ENCODE results near the gene RC3H2. TPM values are rescaled to one million over a fixed set of nuclear protein-coding genes. Genes with fewer than 3 reads are reported as not detected.
A peak's percentile ranks its signal among the peaks of the same experiment; 100 is the strongest.

Gene RC3H2
- total RNA-seq, 1 donor from 2014 or later = 74.4 TPM

DNA sequence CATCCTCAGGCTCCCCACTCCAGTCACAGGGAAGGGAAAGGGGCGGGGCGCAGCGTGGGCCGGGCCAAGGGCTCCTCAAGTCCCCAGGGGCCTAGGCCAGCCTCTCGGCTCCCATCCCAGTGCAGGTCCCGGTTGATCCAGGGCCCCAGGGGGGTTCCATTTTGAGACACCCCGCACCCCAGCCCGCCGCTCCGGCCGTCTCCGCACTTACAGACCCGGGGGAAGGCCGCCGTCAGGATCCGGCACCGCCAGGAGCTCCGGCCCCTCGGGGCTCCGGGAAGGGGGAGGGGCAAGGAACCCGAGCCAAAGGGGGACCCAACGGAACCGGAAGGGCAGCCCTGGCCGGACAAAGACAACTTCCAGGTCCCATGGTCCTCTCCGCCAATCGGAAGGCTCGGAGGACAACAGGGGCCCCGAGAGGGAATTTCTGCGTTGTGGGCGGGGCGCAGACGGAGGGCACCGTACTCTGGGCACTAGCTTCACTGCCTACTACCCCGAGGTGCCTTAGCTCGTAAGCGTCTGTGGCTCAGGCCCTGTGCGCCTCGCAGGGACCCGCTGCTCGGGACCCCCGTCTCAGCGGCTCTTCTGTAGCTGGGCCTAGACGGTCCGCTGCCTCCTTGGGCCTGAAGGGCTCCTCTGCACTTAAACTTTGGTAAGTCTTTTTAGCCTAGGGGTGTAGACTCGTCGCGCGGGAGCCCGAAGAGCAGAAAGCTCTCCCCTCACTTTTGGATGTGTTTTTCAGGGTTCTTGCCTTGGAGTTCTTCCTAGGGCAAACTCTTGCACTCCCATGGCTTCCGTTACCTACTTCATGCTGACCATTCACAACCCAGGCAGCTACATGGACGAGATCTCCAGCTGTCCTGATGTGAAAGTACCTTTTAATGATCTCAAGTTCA is 26.3 kb upstream of the RC3H2 start, which contains the start of gene ZBTB26:
ZBTB26 (minus strand) TSS at position 287 of the 896 bp plus-strand sequence. CDS start 11,578 bp downstream, outside the sequence.
- H3K27me3 Mint-ChIP-seq (ENCODE audit: unreplicated experiment) = no peaks in the 10 kb centered on the region
- TF ChIP-seq, protein P1, sequence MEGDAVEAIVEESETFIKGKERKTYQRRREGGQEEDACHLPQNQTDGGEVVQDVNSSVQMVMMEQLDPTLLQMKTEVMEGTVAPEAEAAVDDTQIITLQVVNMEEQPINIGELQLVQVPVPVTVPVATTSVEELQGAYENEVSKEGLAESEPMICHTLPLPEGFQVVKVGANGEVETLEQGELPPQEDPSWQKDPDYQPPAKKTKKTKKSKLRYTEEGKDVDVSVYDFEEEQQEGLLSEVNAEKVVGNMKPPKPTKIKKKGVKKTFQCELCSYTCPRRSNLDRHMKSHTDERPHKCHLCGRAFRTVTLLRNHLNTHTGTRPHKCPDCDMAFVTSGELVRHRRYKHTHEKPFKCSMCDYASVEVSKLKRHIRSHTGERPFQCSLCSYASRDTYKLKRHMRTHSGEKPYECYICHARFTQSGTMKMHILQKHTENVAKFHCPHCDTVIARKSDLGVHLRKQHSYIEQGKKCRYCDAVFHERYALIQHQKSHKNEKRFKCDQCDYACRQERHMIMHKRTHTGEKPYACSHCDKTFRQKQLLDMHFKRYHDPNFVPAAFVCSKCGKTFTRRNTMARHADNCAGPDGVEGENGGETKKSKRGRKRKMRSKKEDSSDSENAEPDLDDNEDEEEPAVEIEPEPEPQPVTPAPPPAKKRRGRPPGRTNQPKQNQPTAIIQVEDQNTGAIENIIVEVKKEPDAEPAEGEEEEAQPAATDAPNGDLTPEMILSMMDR (IDR thresholded peaks at IDR 0.05) = no peak

DNA sequence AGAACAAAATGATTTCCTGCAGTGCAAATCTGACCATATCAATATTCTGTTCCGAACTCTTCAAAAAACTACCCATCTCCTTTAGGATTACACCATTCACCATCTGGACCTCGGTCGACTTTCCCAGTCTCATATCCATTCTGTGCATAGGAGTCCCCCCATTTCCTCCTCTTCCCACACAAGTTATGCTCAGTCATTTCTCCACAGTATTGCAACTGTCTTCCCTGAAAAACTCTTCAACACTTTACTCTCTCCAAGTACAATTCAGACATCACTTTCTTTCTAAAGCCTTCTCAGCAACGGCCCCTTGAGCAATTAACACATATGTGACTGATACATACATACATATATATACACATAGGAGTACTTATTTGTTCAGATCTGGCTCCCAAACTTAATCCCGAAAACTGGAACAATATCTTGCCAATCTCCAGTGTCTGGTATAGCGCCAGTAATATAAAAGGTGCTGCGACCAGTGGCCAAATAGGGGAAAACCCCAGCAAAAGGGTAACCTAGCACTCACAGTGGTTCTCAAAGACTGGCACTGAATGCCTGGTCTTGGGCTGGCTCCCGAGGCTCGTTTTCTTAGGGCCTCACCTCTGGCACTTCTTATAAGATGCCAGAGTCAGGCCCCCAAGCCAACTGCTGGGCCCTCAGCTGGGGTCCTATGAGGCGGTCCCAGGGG is 25.5 kb upstream of the RC3H2 start:
- no peaks in the 10 kb centered on the region for H3K9me3 Mint-ChIP-seq (ENCODE audit: unreplicated experiment)
- H3K27ac Mint-ChIP-seq (ENCODE audit: unreplicated experiment) = no peak overlapping the region
- DNase-seq (ENCODE audit: extremely low spot score, unreplicated experiment) = no peak
- H3K27me3 Mint-ChIP-seq (ENCODE audit: unreplicated experiment) = no peaks in the 10 kb centered on the region
- H3K4me3 Mint-ChIP-seq (ENCODE audit: unreplicated experiment) = no peak overlapping the region
- TF ChIP-seq, protein P1 (IDR thresholded peaks at IDR 0.05) = peak; percentile 6
- peaks cover 6% of the 10 kb centered on the region for H3K36me3 Mint-ChIP-seq (ENCODE audit: unreplicated experiment)
- peaks cover 22% of the 10 kb centered on the region for H3K4me1 Mint-ChIP-seq (ENCODE audit: unreplicated experiment)

More for the DNA sequence above, 26.3 kb upstream of the RC3H2 start, which contains the start of gene ZBTB26:
- no peak within 1 kb of the TSS for H3K27ac Mint-ChIP-seq (ENCODE audit: unreplicated experiment)
- H3K36me3 Mint-ChIP-seq (ENCODE audit: unreplicated experiment) = peaks cover 4% of the 10 kb centered on the region
- DNase-seq (ENCODE audit: extremely low spot score, unreplicated experiment) = peak; percentile 96
- no peak within 1 kb of the TSS for H3K4me3 Mint-ChIP-seq (ENCODE audit: unreplicated experiment)
- H3K4me1 Mint-ChIP-seq (ENCODE audit: unreplicated experiment) = peaks cover 22% of the 10 kb centered on the region
- H3K9me3 Mint-ChIP-seq (ENCODE audit: unreplicated experiment) = no peaks in the 10 kb centered on the region

DNA sequence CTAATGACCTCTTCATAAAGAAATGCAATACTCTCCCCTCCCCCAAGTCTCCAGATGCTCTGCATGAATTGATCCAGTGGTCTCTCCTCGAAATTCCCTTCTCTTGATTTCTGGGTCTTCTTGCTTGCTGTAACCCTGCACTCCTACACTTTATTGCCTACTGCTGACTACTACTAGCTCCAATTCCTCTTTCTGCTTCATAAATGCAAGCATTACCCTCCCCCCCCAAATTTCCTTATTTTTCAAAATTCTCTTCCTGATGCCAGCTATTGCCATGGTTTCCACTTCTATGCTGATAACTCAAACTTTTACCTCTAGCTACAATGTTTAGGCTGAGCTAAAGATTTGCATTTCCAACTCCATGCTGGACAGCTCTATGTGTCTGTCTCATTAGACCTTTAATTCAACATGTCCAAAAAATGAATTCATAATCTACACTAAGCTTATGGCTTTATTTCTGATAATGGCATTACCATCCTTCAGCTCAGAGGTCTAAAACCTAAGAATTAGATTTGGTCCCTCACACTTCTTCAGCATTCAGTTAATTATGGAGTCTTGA is 24.7 kb upstream of the RC3H2 start:
- no peaks in the 10 kb centered on the region for H3K27me3 Mint-ChIP-seq (ENCODE audit: unreplicated experiment)
- TF ChIP-seq, protein P1 (IDR thresholded peaks at IDR 0.05) = no peak
- DNase-seq (ENCODE audit: extremely low spot score, unreplicated experiment) = no peak
- peaks cover 18% of the 10 kb centered on the region for H3K4me1 Mint-ChIP-seq (ENCODE audit: unreplicated experiment)
- H3K27ac Mint-ChIP-seq (ENCODE audit: unreplicated experiment) = no peak overlapping the region
- no peaks in the 10 kb centered on the region for H3K9me3 Mint-ChIP-seq (ENCODE audit: unreplicated experiment)
- no peak overlapping the region for H3K4me3 Mint-ChIP-seq (ENCODE audit: unreplicated experiment)
- peaks cover 4% of the 10 kb centered on the region for H3K36me3 Mint-ChIP-seq (ENCODE audit: unreplicated experiment)

DNA sequence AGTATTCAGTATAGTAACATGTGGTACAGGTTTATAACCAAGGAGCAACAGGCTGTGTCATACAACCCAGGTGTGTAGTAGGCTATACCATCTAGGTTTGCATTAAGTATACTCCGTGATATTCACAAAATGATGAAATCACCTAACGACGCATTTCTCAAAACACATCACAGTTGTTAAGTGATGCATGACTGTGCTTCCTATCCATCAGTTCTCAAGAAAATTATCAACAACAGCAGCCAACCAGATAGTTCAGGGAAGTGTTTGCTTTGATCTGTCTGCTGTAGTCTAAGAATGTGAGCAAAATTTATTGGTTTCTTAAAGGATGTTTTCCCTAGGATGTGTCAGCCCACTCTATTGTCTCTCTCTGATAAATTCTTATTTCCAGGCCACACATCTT is 18.8 kb upstream of the RC3H2 start:
- no peak for DNase-seq (ENCODE audit: extremely low spot score, unreplicated experiment)
- Mint-ChIP-seq H3K4me1 (ENCODE audit: unreplicated experiment) (no peaks in the 10 kb centered on the region), H3K27me3 (ENCODE audit: unreplicated experiment) (no peaks in the 10 kb centered on the region), H3K4me3 (ENCODE audit: unreplicated experiment) (no peak overlapping the region), H3K27ac (ENCODE audit: unreplicated experiment) (no peak overlapping the region), H3K36me3 (ENCODE audit: unreplicated experiment) (peaks cover 11% of the 10 kb centered on the region), H3K9me3 (ENCODE audit: unreplicated experiment) (no peaks in the 10 kb centered on the region)
- TF ChIP-seq, protein P1 (IDR thresholded peaks at IDR 0.05) = no peak
